Hematopoietic multipotent progenitor cell treated with erythropoietin and hydrocortisone succinate and interleukin-3 and kit ligand, for 8 days (in vitro differentiated cells): ENCODE results near the gene RMP24.
"Not testable (repeated sequence)": the region's sequence is repeated elsewhere in the genome, so short reads cannot be mapped to it uniquely, and the experiment has no call there.

Source experiments
- DNase-seq: peaks from one replicate; pipeline ENCODE4 v3.0.0-alpha.2; 2015

RMP24 gene

DNA sequence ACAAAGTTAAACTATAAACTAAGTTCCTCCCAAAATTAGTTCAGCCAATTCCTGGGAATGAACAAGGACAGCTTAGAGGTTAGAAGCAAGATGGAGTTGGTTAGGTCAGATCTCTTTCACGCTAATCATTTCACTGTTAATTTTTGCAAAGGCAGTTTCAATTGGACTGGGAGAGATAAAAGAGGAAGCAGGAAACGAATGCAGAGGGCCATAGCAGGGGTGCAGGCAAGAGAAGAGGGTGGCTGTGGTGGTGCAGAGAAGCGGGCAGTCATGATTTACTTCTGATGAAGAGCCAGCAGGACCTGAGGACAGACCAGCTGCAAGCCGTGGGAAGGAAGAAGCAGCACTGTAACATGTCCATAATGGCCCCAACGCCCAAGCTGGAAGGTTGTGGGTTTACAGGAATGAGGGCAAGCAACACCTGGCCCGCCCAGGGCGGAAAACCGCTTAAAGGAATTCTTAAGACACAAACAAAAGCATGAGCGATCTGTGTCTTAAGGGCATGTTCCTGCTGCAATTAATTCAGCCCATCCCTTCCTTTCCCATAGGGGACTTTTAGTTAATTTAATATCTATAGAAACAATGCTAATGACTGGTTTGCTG is 4.1 kb upstream of the RMP24 start:
- DNase-seq = no peak

DNA sequence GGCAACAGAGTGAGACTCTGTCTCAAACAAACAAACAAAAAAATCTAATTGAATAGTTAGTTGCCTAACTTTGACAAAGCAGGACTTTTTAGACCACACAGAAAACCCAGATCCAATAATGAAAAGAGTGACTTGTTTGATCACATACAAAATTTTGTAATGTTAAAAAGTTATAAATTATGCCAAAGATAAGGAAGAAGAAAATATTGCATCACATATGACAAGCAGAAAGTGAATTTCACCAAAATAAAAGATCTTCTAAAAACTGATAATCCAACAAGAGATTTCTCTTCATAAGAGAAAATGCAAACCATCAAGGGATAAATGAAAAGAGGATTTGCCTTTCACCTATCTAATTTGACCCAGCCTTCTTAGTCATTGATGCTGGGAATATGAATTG is 2.8 kb upstream of the RMP24 start:
- DNase-seq = no peak

DNA sequence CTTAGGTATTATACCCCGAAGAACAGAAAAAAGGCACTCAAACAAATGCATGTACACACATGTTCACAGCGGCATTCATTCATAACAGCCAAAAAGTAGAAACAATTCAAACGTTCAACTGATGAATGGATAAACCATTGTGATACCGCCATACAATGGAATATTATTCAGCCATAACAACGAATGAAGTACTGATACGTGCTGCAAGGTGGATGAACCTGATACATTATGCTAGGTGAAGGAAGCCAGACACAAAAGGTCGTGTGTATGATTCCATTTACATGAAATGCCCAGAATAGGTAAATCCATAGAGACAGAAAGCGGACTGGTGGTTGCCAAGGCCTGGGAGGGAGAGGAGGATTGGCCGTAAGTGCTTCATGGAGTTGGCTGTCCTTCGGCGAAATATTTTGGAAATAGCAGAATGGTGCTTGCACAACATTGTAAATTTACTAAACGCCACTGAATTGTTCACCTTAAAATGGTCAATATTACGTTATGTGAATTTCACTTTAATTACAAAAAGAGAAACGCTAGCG is 750 bp upstream of the RMP24 start:
- DNase-seq = no peak

DNA sequence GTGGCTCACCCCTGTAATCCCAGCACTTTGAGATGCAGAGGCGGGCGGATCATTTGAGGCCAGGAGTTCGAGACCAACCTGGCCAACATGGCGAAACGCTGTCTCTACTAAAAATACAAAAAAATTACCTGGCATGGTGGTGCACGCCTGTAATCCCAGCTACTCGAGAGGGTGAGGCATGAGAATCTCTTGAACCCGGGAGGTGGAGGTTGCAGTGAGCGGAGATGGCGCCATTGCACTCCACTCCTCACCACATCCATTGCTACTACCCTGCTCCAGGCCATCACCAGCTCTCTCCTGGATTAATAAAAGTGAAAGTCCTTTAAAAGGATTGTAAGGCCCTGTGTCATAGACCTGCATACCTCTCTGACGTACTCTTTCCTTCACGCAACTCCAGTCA is 1.2 kb downstream of the RMP24 start:
- no peak for DNase-seq

DNA sequence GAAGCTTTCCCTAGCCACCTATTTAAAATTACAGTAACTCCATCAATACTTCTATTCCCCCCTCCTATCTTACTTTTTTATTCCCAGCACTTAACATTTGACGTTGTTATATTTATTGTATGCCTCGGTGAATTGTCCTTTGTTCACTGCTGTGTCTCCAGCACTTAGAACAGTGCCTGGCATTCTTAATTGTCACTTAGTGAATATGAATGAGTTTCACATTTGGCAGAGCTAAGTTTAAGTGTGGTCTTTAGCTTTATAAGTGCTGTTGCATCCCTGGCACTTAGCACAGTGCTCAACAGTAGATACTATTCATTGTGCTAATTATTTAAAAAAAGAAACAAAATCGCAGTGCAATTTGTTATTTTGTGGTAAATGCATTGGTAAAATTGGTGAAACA is 1.7 kb downstream of the RMP24 start:
- DNase-seq = no peak

DNA sequence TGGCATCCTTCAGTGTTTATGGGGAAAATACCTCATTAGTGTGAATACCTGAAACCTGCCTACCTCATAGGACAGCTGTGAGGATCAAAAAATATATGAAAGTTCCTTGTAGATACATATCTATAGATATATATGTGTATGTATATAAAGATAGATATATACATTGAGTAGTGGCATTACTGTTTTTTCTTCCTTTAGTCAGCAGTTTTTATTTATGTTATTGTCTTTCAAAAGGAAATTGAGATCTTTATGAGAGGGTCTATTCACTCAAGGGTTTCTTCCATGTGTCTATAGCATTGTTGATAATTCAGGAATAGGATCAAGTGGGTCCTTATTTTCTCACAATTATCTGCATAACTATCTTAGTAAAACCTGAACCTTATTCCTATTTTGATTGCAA is 6.6 kb downstream of the RMP24 start:
- DNase-seq = no peak

DNA sequence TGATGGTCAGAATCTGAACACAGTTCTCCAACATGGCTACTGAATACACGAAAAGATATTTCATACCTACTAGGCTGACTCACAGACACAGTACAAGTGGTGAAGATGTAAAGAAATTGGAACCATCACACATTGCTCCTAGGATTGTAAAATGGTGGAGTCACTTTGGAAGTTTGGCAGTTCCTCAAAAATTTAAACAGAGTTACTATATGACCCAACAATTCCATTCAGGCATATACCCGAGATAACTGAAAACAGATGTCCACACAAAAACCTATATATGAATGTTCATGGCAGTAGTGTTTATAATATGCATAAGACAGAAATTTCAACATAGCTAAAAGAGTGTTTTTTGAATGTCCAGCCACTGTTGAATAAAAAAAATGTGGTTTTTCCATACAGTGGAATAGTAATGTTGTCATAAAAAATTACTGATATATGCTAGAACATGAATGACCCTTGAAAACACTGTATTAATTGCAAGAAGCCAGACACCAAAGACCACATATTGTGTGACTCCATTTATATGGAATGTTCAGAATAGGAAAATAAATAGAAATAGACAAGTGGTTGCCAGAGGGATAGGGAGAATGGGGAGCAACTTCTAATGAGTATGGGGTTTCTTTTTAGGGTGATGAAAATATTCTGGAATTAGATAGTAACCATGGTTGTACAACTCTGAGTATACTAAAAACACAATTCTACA is 10.1 kb downstream of the RMP24 start:
- no peak for DNase-seq

DNA sequence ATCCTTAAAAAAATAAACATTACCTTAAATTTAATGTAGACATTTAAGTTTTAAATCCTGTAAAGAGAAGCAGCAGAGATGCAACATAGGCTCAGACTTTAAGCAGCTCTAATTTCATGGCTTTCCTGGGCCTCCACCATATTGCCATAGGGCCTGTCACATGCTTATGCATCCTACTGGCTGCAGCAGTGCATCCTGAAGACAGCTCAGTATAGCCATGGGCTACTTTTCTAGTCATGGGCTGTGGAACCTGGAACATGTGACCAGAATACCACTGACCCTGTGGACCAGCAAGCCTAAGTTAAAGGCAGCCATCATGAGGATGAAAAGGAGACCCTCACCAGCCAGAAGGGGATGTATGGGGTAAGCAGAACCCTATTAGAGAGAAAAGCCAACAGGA is 10.7 kb downstream of the RMP24 start:
- DNase-seq = no peak

DNA sequence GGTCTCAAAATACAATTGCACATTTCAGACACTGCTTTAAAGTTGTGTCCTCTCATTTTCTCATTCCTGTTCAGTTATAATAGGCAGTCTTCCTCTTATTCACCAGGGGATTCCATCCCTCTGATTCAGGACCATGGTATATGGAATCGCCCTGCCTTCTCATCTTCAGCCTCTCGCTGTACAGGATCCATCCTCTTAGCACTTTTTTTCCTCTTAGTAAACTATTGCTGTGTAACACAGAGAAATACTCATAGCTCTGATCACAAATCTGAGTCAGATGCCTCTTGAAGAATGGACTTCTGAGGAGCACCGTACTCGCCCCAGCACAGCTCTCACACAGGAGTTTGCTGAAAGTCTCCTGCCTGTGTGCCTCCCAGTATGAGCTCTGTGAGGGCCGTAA is 11.3 kb downstream of the RMP24 start:
- DNase-seq = no peak

DNA sequence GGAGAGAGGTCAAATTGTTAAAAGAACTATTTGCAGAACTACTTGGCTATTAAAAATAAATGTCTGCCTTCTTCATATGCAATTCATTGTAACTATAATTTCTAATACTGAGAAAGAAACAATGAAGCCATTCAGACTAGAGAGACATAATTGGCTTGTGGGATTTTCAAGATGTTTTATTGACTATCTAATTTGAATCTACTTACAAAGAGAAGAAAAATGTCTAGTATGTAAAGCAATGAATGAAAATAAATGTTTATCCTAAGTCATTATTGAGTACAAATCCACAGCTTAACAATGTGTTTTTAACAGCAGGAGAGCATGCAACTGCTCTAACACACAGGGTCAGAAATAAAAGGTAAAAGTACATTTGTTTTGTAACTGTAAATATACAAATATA is 19.2 kb downstream of the RMP24 start:
- DNase-seq = no peak

DNA sequence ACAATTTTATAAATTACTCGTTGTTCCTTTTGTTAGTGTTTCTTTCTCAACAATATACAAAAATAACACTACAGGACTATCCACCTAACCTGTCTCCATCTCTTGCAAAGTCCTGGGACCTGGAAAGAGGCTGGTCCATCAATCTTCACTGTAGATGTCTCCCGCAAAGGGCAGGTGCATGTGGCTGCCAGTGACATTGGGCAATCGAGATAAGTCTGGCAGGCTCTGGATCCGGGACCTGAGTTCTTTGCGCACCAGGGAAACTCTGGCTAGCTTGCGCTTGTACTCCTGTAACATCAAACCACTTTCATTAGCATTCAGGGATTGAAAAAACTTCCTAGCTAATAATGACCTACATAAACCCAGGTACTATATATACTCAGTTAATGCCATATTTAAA is 20.5 kb downstream of the RMP24 start:
- no peak for DNase-seq

DNA sequence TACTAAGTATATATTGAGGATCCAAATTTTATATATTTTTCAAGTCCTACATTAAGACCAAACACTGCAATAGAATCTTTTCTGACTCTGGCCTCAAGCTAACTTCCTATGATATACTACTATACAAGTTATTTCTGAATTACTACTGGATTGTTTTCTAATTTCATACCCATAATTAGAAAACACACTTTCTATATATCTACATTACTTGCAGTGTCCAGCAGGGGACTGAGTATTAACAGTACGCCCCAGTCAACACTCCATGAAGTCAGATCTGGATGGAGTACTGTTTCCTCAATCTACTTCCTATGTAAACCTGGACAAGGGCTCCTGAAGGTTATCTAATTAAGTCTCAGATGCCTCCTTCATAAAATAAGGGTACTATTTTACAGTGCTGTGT is 26.5 kb downstream of the RMP24 start:
- DNase-seq = peak; percentile 29

DNA sequence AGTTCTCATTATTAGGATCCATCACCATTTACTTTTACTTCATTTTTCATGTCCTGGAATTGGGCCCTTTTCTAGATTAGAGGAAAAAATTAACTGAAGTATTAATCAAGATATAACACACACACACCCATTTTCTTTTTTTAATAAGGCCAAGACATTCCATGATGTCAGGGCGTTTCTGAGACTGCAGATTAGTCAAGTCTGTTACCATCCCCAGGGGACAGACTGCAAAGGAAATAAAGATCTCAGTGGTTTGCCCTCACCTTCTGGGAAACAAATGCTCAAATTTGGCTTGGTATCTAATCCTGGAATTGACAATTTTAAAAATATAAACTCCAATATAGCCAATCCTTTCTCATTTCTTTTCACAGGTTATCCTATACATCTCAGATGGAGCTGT is 27.4 kb downstream of the RMP24 start:
- DNase-seq = peak; percentile 27

DNA sequence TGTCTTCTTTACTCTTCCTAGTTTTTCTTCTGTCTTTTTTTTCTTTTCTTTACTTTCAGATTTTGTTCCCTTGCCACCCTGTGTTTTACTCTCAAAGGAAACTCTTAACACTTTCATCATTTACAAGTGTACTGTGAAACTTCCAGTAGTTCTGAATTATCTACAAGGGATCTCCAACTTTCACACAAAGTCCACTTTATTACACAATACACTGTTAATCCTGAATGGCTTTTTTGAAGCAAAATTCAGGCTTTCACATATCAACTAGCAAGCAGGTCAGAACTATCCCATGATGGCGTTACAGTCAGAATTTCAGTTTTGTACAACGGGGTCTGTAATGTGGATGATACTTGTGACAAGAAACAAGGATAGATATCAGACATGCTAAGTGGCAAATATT is 34.5 kb downstream of the RMP24 start:
- no peak for DNase-seq

DNA sequence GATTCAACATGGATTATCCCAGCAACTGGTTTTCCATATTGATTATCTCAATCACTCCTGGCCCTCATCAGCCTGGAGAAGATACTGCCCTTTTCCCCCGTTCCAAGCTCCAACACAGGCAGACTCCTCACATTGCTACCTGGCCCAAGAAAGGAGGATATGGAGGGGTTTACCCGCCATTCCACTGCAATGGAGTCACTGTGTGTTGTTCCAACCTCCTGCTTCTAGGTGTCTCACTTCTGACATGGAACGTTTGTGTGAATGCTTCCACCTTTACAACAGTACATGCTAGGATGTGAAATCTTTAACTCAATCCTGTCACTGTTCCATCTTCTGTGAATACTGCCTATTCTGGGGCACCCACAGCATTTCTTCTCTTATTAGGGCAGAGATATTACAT is 36.7 kb downstream of the RMP24 start:
- no peak for DNase-seq

DNA sequence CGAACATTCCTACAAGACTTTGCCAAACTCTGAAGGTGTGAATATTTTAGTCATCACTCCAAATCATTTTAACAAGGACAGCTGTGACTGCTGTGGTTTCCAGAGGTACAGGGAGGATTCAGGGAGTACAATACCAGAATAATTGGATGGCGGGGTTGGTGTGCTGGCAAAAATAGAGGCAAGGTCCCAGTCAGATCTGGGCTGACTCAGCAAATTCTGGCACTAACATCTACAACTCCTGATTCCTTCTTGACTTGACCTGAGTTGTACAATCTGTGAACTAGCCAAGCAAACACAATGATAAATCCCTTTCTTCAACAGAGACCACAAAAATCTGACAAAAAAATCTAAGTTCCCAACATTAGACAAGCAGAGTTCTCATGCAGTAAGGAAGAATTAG is 40.4 kb downstream of the RMP24 start:
- no peak for DNase-seq

DNA sequence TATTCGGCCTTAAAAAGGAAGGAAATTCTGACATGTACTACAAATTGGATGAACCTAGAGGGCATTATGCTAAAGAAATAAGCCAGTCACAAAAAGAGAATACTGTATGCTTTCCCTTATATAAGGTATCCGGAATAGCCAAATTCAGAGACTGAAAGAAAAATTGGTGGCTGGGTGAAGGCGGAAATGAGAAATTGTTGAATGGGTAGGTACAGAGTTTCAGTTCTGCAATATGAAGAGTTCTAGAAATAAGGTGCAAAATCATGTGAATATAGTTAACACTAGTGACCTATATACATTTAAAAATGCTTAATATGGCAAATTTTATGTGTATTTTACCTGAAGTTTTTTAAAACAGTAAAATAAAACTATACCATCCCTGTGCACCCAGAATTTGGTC is 43.1 kb downstream of the RMP24 start:
- DNase-seq = no peak

DNA sequence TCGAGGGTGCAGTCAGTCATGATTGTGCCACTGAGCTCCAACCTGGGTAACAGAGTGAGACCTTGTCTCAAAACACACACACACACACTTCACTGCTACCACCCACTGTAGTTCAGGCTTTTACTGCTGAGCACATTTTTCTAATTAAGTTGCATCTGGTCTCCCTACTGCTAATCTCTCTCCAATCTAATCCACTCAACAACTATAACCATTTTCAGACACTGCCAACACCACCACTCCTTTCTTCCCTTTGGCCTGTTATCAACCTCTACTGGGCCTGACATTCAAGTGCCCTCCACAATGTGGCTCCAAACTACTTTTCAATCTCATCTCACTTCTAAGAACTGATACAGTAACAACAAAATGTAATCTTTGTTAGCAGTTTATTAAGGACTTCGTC is 44.8 kb downstream of the RMP24 start:
- DNase-seq = no peak

DNA sequence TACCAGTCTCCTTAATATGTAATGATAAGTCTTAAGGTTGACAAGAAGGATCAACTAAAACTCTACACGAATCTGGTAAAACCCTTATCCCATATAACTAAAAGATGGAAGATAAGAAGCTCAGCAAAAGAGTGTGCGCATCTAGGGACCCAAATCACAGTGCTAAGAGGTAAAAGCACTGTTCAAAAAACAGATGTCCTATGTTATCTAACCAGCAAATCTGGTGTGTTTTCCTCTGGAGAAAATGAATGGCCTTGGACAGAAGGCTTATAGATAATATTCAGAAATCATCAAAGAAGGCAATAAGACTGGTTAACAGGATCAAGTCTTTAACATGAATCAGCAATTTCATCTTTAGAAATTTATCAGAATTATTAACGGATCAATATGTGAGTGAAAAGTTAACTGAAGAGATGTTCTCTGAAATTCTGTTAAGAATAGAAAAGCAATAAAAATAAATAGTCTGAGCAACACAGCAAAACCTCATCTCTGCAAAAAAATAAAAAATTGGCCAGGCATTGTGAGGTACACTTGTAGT is 47.8 kb downstream of the RMP24 start:
- no peak for DNase-seq

DNA sequence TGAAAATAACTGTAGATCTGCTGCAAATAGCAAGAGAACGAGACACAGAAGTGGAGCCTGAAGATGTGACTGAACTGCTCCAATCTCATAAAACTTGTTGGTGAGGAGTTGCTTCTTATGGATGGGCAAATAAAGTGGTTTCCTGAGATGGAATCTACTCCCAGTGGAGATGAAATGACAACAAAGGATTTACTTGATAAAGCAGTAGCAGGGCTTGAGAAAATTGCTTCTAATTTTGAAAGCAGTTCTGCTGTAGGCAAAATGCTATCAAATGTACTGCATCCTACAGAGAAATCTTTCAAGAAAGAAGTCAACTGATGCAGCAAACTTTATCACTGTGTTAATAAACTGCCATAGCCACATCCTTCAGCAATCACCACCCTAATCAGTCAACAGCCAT is 50.9 kb downstream of the RMP24 start:
- no peak for DNase-seq

DNA sequence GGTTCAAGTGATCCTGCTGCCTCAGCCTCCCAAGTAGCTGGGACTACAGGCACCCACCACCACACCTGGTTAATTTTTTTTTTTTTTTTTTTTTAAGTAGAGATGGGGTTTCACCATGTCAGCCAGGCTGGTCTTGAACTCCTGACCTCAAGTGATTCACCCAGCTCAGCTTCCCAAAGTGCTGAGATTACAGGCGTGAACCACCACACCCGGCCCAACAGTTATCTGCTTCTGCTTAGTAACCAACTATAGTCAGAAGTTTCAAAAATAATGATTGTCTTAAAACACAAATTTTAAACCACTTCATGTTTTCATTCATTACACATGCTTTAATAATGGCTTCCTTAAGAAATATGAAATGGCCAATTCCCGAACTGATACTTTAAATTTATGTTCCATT is 51.8 kb downstream of the RMP24 start:
- DNase-seq = not testable (repeated sequence)

DNA sequence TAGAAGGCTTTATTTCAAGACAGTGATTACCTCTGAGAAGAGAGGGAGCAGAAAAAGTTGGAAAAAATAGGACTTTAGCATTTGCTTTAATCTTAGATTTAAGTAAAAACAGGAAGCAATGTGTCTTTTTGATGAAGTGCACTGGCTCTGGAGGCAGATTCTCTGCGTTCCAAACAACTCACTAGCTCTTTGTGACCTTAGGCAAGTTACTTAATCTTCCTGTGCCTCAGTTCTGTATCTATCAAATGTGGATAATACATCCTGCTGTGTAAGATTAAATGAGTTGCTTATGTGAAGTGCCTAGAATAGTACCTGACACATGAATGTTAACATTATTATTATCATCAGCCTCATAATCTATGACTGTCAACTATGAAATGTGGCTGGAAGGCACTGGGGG is 52.5 kb downstream of the RMP24 start:
- DNase-seq = no peak

DNA sequence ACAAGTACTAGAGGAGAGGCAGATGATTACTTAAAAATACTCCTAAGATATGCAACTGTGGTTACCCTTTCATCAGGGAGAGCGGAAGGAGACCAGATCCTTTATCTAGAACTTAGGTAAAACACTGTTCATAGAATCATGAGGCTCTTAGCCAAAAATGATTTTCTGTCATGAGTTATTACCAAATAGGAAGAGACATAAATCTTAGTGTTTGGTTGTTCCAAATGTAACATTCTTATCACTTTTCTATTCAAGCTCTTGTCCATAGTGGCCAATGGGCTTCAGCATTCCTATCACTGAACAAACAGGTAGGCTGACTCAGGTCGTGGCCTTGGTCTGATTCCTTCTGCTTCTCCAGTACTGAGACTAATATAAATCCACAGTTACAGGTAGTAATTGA is 56.4 kb downstream of the RMP24 start:
- DNase-seq = no peak
